HG02678 (cell line): ENCODE results near the gene FAM163A.

Experiments
- ATAC-seq: cut with Tn5 transposase; IDR thresholded peaks from one replicate; pipeline ENCODE4 v1.9.1; 2021; ENCODE audit warnings: mild to moderate bottlenecking, moderate library complexity; ENCODE audit not compliant: unreplicated experiment

FAM163A gene

GRCh38 chr1:179812501-179813292 is 69.6 kb downstream of the FAM163A start:
- no peak for ATAC-seq

DNA sequence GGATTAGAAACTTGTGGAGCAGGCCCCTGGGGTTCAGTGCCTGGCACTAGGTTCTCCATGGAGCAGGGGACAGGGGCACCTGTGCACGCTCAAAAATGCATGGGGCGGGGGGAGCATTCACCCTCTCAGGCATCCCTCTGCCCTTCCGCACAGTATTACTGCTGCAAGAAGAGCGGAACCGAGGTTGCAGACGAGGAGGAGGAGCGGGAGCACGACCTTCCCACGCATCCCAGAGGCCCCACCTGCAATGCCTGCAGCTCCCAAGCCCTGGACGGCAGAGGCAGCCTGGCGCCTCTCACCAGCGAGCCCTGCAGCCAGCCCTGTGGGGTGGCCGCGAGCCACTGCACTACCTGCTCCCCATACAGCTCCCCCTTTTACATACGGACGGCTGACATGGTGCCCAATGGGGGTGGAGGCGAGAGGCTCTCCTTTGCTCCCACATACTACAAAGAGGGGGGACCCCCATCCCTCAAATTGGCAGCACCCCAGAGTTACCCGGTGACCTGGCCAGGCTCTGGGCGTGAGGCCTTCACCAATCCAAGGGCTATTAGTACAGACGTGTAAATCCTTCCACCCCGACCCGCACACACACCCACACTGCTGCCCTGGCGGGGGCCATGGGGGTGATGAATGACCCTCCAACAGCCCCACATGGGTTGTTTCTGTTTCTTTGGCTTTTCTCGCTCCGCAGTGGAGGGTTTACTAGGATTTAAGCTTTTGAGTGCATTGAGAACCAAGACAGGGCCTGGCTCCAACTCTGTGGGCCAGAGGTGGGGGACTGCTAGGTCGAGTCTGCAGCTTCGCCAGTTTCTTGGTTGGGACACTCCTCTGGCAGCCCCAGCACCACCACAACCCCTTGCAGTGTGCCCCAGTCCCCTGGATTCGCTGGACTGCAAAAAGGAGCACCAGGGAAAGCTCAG is 70.8 kb downstream of the FAM163A start:
- no peak for ATAC-seq

DNA sequence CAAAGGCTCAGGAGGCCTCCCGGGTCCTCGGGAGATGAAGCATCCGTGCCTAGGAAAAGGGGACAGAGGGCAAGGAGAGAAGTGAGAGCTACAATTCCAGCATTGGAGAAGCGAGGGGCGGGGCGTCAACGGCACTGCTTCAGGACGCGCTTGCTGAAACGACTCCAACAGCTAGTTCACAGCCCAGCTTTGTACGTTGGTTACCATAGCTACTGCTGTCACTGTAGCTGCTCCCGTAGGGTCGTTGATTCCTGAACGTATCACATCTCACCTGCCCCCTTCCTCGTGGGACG is 71.4 kb downstream of the FAM163A start:
- ATAC-seq, result no peak

- no peak for ATAC-seq
These were observed 72.5 kb downstream of the FAM163A start for GRCh38 chr1:179815641-179816040.

GRCh38 chr1:179816196-179816960 is 73.3 kb downstream of the FAM163A start:
- no peak for ATAC-seq

DNA sequence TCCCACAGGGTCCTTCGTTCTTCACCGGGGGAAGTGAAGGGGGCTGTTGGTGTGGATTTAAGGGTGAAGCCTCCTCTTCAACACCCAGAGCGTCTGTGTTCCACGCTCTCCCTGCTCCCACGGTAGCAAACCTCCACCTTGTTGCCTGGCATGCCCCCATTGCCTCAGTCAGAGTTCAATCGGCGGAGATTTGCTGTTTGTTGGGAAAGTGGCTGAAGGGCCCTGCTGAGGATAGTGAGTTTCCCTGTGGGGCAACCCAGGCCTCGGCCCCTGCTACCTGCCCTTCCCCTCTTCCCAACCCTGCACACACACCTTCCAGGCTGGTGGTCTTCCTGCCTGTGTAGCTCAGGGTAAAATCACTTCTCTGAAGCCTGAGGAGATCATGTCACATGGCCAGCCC is 74.0 kb downstream of the FAM163A start:
- ATAC-seq, result no peak

GRCh38 chr1:179817789-179818188 is 74.7 kb downstream of the FAM163A start:
- ATAC-seq, result no peak

- no peak for ATAC-seq
These were observed 75.2 kb downstream of the FAM163A start for GRCh38 chr1:179818260-179818659.

DNA sequence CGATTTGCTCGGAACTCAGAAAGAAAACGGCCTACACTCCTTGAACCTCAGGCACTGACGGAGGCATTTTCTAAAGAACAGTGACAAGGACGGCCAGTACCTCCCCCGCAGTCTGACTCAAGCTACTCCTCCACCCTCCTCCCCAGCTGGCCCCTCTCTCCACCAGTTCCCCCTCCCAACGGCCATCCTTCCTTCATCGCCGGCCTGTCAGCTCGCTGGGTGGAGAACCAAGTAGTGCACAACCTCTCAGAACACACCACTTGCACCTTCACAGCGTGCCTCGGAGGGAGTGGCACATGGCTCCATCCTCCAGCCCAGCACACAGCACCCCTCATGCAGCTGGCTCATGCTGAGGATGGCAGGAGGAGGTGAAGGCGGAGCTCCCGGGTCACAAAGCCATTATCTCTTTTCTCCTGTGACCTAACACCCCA is 75.7 kb downstream of the FAM163A start:
- no peak for ATAC-seq

DNA sequence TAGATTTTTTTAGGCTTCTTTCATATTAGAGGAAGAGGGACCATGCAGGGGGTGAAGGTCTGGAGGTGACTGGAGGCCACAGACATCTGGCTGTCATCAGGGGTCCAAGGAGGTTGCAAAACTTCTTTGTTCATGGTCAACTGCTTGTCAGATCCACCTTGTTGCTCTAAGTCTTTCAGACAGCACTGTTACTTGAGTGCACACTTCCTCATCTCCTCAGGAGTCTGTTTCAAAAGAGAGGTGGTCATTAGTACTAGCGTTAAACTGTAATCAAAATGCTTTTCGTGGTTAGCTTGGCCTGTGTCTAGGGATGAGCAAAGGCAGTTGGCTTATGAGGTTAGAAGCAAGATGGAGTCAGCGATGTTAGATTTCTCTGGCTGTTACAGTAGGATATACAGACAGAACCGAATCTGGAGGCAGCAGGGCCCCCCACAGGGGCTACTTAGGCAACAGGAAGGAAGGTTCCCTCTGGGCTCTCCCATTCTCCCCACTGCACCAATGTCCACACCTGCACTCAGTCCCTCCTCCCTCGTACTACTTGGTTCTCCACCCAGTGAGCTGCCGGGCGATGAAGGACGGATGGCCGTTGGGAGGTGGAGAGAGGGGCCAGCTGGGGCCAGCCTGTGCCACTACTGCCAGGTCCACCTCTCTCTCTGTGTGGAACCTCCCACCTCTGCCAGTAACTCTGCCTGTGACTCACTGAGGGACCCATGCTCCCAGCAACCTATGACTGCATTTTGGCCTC is 77.3 kb downstream of the FAM163A start:
- no peak for ATAC-seq

DNA sequence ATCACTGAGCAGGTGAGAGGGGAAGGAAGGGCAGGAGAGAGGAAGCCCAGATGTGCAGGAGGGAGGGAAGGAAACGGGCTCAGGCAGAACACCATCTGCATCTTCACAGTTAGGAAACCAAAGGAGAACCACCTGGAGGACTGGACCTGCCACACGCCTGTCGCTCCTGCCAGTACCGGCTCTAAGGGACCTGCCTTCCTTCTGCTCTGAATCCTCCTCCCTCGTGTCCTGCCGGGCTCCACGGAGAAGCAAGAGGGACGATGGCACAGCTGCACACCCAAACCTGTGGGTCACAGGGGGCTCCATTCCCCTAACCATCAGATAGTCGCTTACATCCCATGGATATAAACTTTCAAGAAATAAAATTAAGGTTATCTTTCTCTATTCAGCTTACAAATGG is 78.4 kb downstream of the FAM163A start:
- ATAC-seq, result no peak

DNA sequence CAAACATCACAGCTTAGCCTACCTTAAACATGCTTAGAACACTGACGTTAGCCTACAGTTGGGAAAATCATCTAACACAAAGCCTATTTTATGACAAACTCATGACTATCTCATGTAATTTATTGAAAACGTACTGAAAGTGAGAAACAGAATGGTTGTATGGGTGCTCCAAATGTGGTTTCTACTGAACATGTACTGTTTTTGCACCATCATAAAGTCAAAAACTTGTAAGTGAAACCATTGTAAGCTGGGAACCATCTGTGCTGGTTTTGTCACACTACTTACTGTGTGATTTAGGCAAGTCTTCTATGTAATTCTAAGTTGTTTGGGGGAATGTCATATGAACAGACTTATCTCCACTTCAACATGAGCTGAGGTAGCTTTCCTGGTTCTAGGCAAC is 79.0 kb downstream of the FAM163A start:
- ATAC-seq, result no peak

DNA sequence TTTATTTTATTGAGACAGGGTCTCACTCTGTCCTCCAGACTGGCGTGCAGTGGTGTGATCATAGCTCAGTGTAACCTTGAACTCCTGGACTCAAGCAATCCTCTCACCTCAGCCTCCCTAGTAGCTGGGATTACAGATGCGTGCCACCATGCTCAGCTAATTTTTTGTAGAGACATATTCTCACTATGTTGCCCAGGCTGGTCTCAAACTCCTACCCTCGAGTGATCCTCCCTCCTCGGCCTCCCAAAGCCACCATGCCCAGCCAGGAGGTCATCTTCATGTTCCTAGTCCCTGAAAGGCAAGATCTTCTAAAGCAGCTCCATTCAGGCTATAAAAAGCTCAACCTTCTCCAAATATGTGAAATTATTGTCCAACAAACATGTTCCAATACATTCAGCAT is 80.6 kb downstream of the FAM163A start:
- ATAC-seq, result no peak

- no peak for ATAC-seq
These were observed 81.2 kb downstream of the FAM163A start for GRCh38 chr1:179824265-179824664.

DNA sequence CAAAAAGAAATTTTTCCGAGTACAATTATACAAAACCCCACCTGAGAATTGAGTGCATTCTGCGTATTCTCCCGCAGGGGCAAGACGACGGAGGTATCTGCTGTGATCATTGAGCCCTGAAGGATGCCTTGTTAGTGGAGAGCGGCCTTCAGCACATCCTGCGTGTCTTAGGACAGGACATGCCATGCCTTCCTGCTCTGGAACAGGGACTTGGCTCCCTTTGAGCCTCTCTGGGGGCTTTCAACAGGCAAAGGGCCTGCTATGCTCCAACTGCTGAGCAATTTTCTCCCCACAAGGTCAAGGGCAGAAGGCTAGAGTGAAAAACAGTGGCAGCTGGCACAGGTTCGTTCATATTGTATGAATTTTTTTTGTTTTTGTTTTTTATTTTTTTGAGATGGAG is 82.1 kb downstream of the FAM163A start:
- no peak for ATAC-seq

DNA sequence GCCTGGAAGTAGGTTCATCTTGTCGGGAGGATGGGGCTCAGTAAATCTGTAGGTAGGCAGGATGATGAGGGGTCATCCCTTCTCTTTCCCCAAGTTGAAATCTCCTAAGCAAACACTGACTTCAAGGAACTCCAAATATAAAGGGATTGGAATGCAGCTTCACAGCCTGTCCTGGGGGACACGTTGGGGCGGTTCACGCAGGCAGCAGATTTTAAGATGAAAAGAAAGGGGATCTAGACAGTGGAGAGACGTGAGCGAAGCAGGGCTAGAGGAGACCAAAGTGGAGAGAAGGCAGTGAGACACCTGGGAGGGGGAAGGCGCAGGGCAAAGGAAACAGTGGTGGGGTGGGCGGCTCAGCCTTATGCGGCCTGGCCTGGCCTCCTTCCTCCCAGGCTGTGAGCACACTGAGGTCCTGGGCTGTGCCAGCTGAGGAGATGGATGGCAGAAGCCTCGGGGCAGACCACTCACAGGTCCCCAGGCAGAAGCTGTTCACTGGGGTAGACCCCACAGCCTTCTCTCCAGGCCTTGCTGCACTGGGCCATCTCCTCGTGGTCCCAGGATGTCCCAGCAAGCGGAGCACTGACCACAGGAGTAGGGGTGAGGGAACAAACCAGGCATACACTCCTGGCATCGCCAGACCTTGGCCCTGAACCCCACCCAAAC is 82.8 kb downstream of the FAM163A start:
- ATAC-seq, result no peak

- ATAC-seq, result no peak
These were observed 83.7 kb downstream of the FAM163A start for GRCh38 chr1:179826626-179827280.

DNA sequence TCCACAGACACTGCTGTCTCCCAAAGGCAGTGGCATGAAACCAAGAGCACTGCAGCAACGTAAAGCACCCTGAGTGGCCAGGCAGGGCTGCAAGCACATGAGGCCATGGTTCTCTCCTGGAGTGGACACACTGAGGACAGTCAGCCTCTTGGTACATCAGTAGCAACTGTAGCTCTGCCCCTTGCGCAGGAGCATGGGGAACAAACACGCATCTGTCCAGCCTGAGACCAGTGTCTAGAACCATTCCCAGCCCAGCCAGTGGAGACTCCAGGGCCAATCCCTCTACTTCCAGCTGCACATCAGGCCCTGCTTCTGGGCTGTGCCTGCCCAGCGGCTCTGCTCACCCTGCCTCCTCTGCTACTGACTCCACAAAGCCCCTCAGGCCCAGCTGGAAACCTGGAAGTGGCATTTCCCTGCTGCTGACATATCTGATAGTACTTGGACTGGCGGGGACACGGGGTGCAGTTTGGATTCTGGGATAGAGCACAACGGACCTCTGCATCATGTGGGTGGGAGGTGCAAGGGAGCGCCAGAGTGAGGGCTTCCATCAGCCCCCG is 85.5 kb downstream of the FAM163A start:
- ATAC-seq, result no peak

GRCh38 chr1:179831225-179831624 is 88.1 kb downstream of the FAM163A start:
- no peak for ATAC-seq
